Natural killer cell treated with Interleukin-12 subunit alpha and Interleukin-12 subunit beta and Interleukin-15 and Interleukin-18, amount 100 ng/mL, for 72 hours (primary cell): Measurements from ENCODE around the gene GPC1. TPM values are rescaled to one million over a fixed set of nuclear protein-coding genes. Genes with fewer than 3 reads are reported as not detected.
"Not testable (repeated sequence)": the region's sequence is repeated elsewhere in the genome, so short reads cannot be mapped to it uniquely, and the experiment has no call there.

Experiments used
- ATAC-seq, 2 donors: fragments of 150-1000 bp; cut with Tn5 transposase in 1 of 2; sonication (Bioruptor Pico), chemical (Tn5 transposase) in 1 of 2; 2 replicates each; pipeline ENCODE4 v1.10.0; 2021
- DNase-seq: peaks from one replicate; pipeline ENCODE4 v3.0.0; 2022; ENCODE audit warnings: low spot score
- H3K27ac Mint-ChIP-seq, 2 donors: 1 replicate in 1 of 2; 2 replicates in 1 of 2; pipeline ENCODE4 v1.8.0; 2022; ENCODE audit warnings: mixed read lengths in 2 of 2, mild to moderate bottlenecking in 1 of 2, moderate library complexity in 1 of 2
- H3K27me3 Mint-ChIP-seq, 2 donors: 1 replicate in 1 of 2; 2 replicates in 1 of 2; pipeline ENCODE4 v1.8.0; 2022; ENCODE audit warnings: mixed read lengths in 2 of 2
- H3K36me3 Mint-ChIP-seq: one replicate; pipeline ENCODE4 v1.8.0; 2022; ENCODE audit warnings: mixed read lengths
- H3K4me1 Mint-ChIP-seq, 2 donors: 1 replicate in 1 of 2; 2 replicates in 1 of 2; pipeline ENCODE4 v1.8.0; 2022; ENCODE audit warnings: low read depth in 2 of 2, mixed read lengths in 2 of 2, mild to moderate bottlenecking in 1 of 2
- H3K4me3 Mint-ChIP-seq: one replicate; pipeline ENCODE4 v1.8.0; 2022; ENCODE audit warnings: mixed read lengths
- H3K9me3 Mint-ChIP-seq: 2 replicates; pipeline ENCODE4 v1.8.0; 2022; ENCODE audit warnings: mixed read lengths
- total RNA-seq, 2 donors: library from RNA; stranded (reverse); gene quantifications; one replicate each; pipeline ENCODE4 v1.2.3, GENCODE V29; 2022

Gene GPC1
- total RNA-seq, result 1 to 10 TPM; 1.2 to 1.8 TPM

GRCh38 chr2:240435457-240435947, at the start of gene GPC1:
Gene GPC1, plus strand, starts transcription at chr2:240435663. Its CDS starts 256 bp downstream, at chr2:240435919.
- H3K36me3 Mint-ChIP-seq, result no peaks in the 10 kb centered on the region
- H3K9me3 Mint-ChIP-seq, result no peaks in the 10 kb centered on the region
- H3K27ac Mint-ChIP-seq, result no peak within 1 kb of the TSS
- DNase-seq (peak; percentile 72), ATAC-seq (peak; percentile 85 to 89)
- peaks cover 0 to 10% of the 10 kb centered on the region in 2 donors for H3K4me1 Mint-ChIP-seq
- H3K4me3 Mint-ChIP-seq, result peak within 1 kb of the TSS; percentile 70
- peaks cover 0 to 10% of the 10 kb centered on the region in 2 donors for H3K27me3 Mint-ChIP-seq

GRCh38 chr2:240386326-240386725, 49.1 kb upstream of the GPC1 start:
- DNase-seq, result peak; percentile 41
- no peak for ATAC-seq
- Mint-ChIP-seq H3K4me1 (no peaks in the 10 kb centered on the region), H3K9me3 (no peaks in the 10 kb centered on the region), H3K4me3 (no peak overlapping the region), H3K27me3 (no peaks in the 10 kb centered on the region), H3K27ac (no peak overlapping the region), H3K36me3 (no peaks in the 10 kb centered on the region)

GRCh38 chr2:240386743-240387142, 48.7 kb upstream of the GPC1 start:
- H3K9me3 Mint-ChIP-seq, H3K27me3 Mint-ChIP-seq, H3K4me3 Mint-ChIP-seq, H3K27ac Mint-ChIP-seq, ATAC-seq, DNase-seq, H3K36me3 Mint-ChIP-seq, H3K4me1 Mint-ChIP-seq: not testable (repeated sequence)

GRCh38 chr2:240387325-240387668, 48.2 kb upstream of the GPC1 start:
- Mint-ChIP-seq H3K4me1 (no peaks in the 10 kb centered on the region), H3K36me3 (no peaks in the 10 kb centered on the region), H3K27ac (no peak overlapping the region), H3K4me3 (no peak overlapping the region), H3K27me3 (no peaks in the 10 kb centered on the region), H3K9me3 (no peaks in the 10 kb centered on the region)
- ATAC-seq (no peak), DNase-seq (no peak)

- no peaks in the 10 kb centered on the region for H3K4me1 Mint-ChIP-seq
- H3K27ac Mint-ChIP-seq, result no peak overlapping the region
- H3K27me3 Mint-ChIP-seq, result no peaks in the 10 kb centered on the region
- no peaks in the 10 kb centered on the region for H3K36me3 Mint-ChIP-seq
- H3K9me3 Mint-ChIP-seq, result no peaks in the 10 kb centered on the region
- peak; percentile 58 for DNase-seq
- no peak overlapping the region for H3K4me3 Mint-ChIP-seq
- no peak for ATAC-seq
These were observed 47.6 kb upstream of the GPC1 start for GRCh38 chr2:240387669-240388358.

GRCh38 chr2:240388471-240389301, 46.8 kb upstream of the GPC1 start:
- Mint-ChIP-seq H3K27ac (no peak overlapping the region), H3K9me3 (no peaks in the 10 kb centered on the region), H3K36me3 (no peaks in the 10 kb centered on the region), H3K4me1 (no peaks in the 10 kb centered on the region), H3K27me3 (no peaks in the 10 kb centered on the region), H3K4me3 (no peak overlapping the region)
- ATAC-seq, result no peak
- DNase-seq, result peak; percentile 38

- H3K27me3 Mint-ChIP-seq, result no peaks in the 10 kb centered on the region
- ATAC-seq, result no peak
- peak; percentile 40 for DNase-seq
- no peaks in the 10 kb centered on the region for H3K9me3 Mint-ChIP-seq
- H3K27ac Mint-ChIP-seq, result no peak overlapping the region
- H3K4me3 Mint-ChIP-seq, result no peak overlapping the region
- H3K4me1 Mint-ChIP-seq, result no peaks in the 10 kb centered on the region
- no peaks in the 10 kb centered on the region for H3K36me3 Mint-ChIP-seq
These were observed 46.1 kb upstream of the GPC1 start for GRCh38 chr2:240389302-240389805.

- DNase-seq (peak; percentile 59), ATAC-seq (no peak)
- H3K36me3 Mint-ChIP-seq, result no peaks in the 10 kb centered on the region
- no peak overlapping the region for H3K4me3 Mint-ChIP-seq
- H3K4me1 Mint-ChIP-seq, result no peaks in the 10 kb centered on the region
- no peak overlapping the region for H3K27ac Mint-ChIP-seq
- no peaks in the 10 kb centered on the region for H3K9me3 Mint-ChIP-seq
- H3K27me3 Mint-ChIP-seq, result no peaks in the 10 kb centered on the region
These were observed 45.1 kb upstream of the GPC1 start for GRCh38 chr2:240390091-240391073.

GRCh38 chr2:240391111-240392051, 44.1 kb upstream of the GPC1 start:
- Mint-ChIP-seq H3K27ac (no peak overlapping the region), H3K4me1 (no peaks in the 10 kb centered on the region), H3K4me3 (no peak overlapping the region), H3K9me3 (no peaks in the 10 kb centered on the region), H3K27me3 (no peaks in the 10 kb centered on the region), H3K36me3 (no peaks in the 10 kb centered on the region)
- ATAC-seq, result no peak
- peak; percentile 49 for DNase-seq

GRCh38 chr2:240392084-240392947, 43.1 kb upstream of the GPC1 start:
- no peaks in the 10 kb centered on the region for H3K4me1 Mint-ChIP-seq
- no peaks in the 10 kb centered on the region for H3K36me3 Mint-ChIP-seq
- peak overlapping the region in 1 of 2 donors; percentile 45 for H3K27ac Mint-ChIP-seq
- no peaks in the 10 kb centered on the region for H3K27me3 Mint-ChIP-seq
- DNase-seq, result peak; percentile 60
- H3K4me3 Mint-ChIP-seq, result no peak overlapping the region
- H3K9me3 Mint-ChIP-seq, result no peaks in the 10 kb centered on the region
- ATAC-seq, result no peak

GRCh38 chr2:240392948-240393830, 42.3 kb upstream of the GPC1 start:
- Mint-ChIP-seq H3K27ac (peak overlapping the region in 1 of 2 donors; percentile 45), H3K9me3 (no peaks in the 10 kb centered on the region), H3K36me3 (no peaks in the 10 kb centered on the region), H3K4me3 (no peak overlapping the region), H3K27me3 (no peaks in the 10 kb centered on the region), H3K4me1 (no peaks in the 10 kb centered on the region)
- no peak for ATAC-seq
- DNase-seq, result peak; percentile 56
